Measurements from ENCODE around the gene KCNC1. TPM values are rescaled to one million over a fixed set of nuclear protein-coding genes. Genes with fewer than 3 reads are reported as not detected.

KCNC1 gene
- total RNA-seq, 4 donors from 2014 or later: 0.14 TPM; not detected in 3

DNA sequence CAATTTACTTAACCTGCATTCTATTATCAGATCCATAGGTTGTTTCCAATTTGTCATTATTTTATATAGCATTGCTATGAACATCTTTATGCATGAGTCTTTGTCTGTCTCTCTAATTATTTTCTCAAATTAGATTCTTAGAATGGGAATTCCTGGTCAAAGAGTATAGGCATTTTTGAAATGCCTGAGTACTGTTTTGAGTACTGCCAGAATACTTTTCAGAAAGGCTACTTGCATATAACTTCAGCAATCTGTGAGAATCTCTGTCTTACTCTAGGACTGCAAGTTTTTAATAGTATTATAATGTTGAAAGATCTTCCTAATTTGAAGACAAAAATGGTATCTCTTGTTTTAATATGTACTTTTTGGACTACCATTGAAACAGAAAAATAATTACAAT lies 56.6 kb downstream of the KCNC1 start:
- Histone ChIP-seq H3K4me1 (no peaks in the 10 kb centered on the region), H3K27me3 (no peaks in the 10 kb centered on the region), H3K36me3 (no peaks in the 10 kb centered on the region), H3K4me3 (no peak overlapping the region), H3K27ac (no peak overlapping the region), H3K9me3 (no peaks in the 10 kb centered on the region)
- TF ChIP-seq POLR2A (IDR thresholded peaks at IDR 0.05) (no peak), EP300 (IDR thresholded peaks at IDR 0.05; ENCODE audit: low read depth) (no peak), POLR2AphosphoS5 (IDR thresholded peaks at IDR 0.05) (no peak)
- TF ChIP-seq, protein P1, sequence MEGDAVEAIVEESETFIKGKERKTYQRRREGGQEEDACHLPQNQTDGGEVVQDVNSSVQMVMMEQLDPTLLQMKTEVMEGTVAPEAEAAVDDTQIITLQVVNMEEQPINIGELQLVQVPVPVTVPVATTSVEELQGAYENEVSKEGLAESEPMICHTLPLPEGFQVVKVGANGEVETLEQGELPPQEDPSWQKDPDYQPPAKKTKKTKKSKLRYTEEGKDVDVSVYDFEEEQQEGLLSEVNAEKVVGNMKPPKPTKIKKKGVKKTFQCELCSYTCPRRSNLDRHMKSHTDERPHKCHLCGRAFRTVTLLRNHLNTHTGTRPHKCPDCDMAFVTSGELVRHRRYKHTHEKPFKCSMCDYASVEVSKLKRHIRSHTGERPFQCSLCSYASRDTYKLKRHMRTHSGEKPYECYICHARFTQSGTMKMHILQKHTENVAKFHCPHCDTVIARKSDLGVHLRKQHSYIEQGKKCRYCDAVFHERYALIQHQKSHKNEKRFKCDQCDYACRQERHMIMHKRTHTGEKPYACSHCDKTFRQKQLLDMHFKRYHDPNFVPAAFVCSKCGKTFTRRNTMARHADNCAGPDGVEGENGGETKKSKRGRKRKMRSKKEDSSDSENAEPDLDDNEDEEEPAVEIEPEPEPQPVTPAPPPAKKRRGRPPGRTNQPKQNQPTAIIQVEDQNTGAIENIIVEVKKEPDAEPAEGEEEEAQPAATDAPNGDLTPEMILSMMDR (IDR thresholded peaks at IDR 0.05): no peak
- no peak for DNase-seq
- in situ Hi-C loops (cut with MboI; ENCODE audit: low pct_ligation_motif_present in 1 of 4, low pct_unique_long_range_greater_than_20kb in 1 of 4, low sequenced_read_pairs in 3 of 4) (no loop called here), intact Hi-C loops (cut with DNase I; ENCODE audit: low total_unique reads) (no loop called here)

DNA sequence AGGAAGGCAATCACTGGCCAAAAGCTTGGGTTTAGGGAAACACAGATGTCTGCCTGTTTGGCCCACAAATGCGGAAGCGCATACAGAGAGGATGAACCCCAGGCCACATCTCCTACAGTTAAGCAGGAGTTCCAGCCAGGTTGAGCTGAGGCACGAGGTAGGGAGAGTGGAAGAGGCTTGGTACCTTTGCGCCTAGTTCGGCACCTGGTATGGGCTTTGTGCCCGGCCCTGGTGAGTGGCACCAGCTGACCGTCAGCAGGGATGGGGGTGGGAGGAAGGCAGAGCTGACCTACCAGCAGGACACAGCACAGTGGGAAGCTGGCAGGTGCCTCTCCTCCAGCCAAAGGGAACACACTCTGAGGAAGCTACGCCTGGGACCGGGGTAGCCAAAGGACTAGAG lies 57.6 kb downstream of the KCNC1 start:
- no peaks in the 10 kb centered on the region for H3K4me1 ChIP-seq
- H3K27ac ChIP-seq: no peak overlapping the region
- TF ChIP-seq, protein P1 (IDR thresholded peaks at IDR 0.05): no peak
- TF ChIP-seq POLR2AphosphoS5 (IDR thresholded peaks at IDR 0.05) (no peak), POLR2A (IDR thresholded peaks at IDR 0.05) (no peak), EP300 (IDR thresholded peaks at IDR 0.05; ENCODE audit: low read depth) (no peak)
- H3K27me3 ChIP-seq: no peaks in the 10 kb centered on the region
- in situ Hi-C loops (cut with MboI; ENCODE audit: low pct_ligation_motif_present in 1 of 4, low pct_unique_long_range_greater_than_20kb in 1 of 4, low sequenced_read_pairs in 3 of 4) (no loop called here), intact Hi-C loops (cut with DNase I; ENCODE audit: low total_unique reads) (no loop called here)
- DNase-seq: no peak
- no peaks in the 10 kb centered on the region for H3K36me3 ChIP-seq
- no peaks in the 10 kb centered on the region for H3K9me3 ChIP-seq
- no peak overlapping the region for H3K4me3 ChIP-seq
- WGBS, 2 donors (ENCODE audit: low coverage in 1 of 2): 96% methylated on average over 9 of the region's 9 CpGs; no CpG with 5 or more reads in 1 of the 2 donors

DNA sequence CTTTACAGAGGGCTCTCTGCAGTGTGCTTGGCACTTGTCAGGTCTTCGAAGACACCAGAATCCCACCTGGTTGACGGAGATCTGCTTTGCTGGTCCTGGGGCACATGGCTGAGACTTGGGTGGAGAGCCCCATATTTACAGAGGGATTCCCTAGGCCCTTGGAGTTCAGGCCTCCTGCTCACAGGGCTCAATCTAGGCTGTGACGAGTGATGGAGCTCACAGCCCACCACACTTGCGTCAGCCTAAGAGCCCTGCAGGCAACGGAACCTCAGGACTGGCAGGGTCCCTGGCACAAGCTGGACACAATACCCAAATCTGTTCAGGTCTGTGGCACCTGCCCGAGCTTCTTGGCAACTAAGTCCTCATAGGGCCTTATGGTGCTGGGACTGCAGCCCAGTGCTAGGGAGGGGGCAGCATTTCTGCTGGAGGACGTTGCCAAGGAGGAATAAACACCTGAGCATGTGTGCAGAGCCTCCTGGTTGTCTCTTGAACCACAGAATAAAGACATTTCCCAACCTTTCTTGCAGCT lies 59.1 kb downstream of the KCNC1 start:
- WGBS, 2 donors (ENCODE audit: low coverage in 1 of 2): 80 to 84% methylated on average over 1 to 7 of the region's 7 CpGs

DNA sequence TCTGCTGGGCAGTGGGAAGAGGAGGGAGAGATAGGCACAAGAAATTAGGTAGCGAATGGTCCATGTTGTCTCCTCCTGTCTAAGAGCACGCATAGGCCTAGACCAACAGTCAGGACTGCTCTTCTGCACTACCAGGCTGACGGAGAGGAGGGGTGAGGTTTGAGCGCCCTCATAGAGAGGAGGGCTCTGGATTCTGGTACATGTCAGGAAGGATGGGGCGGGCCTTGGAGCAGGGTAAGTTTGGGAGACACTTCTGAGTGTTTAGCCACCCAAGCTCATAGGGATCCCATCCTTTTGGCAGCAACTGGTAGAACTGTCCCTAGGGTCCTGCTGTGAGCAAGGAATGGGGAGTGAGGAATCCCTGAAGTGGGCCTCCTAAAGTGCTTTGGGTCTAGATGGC lies 60.4 kb downstream of the KCNC1 start:
- no peaks in the 10 kb centered on the region for H3K36me3 ChIP-seq
- TF ChIP-seq EP300 (IDR thresholded peaks at IDR 0.05; ENCODE audit: low read depth) (no peak), POLR2AphosphoS5 (IDR thresholded peaks at IDR 0.05) (no peak), POLR2A (IDR thresholded peaks at IDR 0.05) (no peak)
- TF ChIP-seq, protein P1 (IDR thresholded peaks at IDR 0.05): no peak
- H3K4me1 ChIP-seq: no peaks in the 10 kb centered on the region
- no peak for DNase-seq
- intact Hi-C loops (cut with DNase I; ENCODE audit: low total_unique reads): no loop called here
- WGBS, 2 donors (ENCODE audit: low coverage in 1 of 2): 90 to 91% methylated on average over 2 to 5 of the region's 5 CpGs
- in situ Hi-C loops (cut with MboI; ENCODE audit: low pct_ligation_motif_present in 1 of 4, low pct_unique_long_range_greater_than_20kb in 1 of 4, low sequenced_read_pairs in 3 of 4): no loop called here
- H3K4me3 ChIP-seq: no peak overlapping the region
- no peaks in the 10 kb centered on the region for H3K9me3 ChIP-seq
- no peak overlapping the region for H3K27ac ChIP-seq
- H3K27me3 ChIP-seq: no peaks in the 10 kb centered on the region

More for the DNA sequence above, 59.1 kb downstream of the KCNC1 start:
- Histone ChIP-seq H3K9me3 (no peaks in the 10 kb centered on the region), H3K36me3 (no peaks in the 10 kb centered on the region), H3K27me3 (no peaks in the 10 kb centered on the region), H3K4me1 (no peaks in the 10 kb centered on the region), H3K27ac (no peak overlapping the region), H3K4me3 (no peak overlapping the region)
- in situ Hi-C loops (cut with MboI; ENCODE audit: low pct_ligation_motif_present in 1 of 4, low pct_unique_long_range_greater_than_20kb in 1 of 4, low sequenced_read_pairs in 3 of 4) (no loop called here), intact Hi-C loops (cut with DNase I; ENCODE audit: low total_unique reads) (no loop called here)
- TF ChIP-seq, protein P1 (IDR thresholded peaks at IDR 0.05): no peak
- TF ChIP-seq POLR2AphosphoS5 (IDR thresholded peaks at IDR 0.05) (no peak), POLR2A (IDR thresholded peaks at IDR 0.05) (no peak), EP300 (IDR thresholded peaks at IDR 0.05; ENCODE audit: low read depth) (no peak)
- no peak for DNase-seq
